Ovary (tissue), 3 donors: Measurements from ENCODE around the gene GPR85.

Source experiments
- CTCF ChIP-seq, 3 donors: fragments of 450-650 bp in 2 of 3; fragments of 200-600 bp in 1 of 3; IDR thresholded peaks; one replicate each; pipeline versions ENCODE4 v1.5.1 to v1.8.0; 2016 to 2022; ENCODE audit warnings: antibody characterized with exemption in 3 of 3, mild to moderate bottlenecking in 1 of 3
- POLR2A ChIP-seq: fragments of 450-650 bp; IDR thresholded peaks from one replicate; pipeline ENCODE4 v1.6.1; 2017; ENCODE audit warnings: antibody characterized with exemption, mild to moderate bottlenecking, moderate library complexity
- donor health status: DM: no; HTN: no; CAD: no.

DNA sequence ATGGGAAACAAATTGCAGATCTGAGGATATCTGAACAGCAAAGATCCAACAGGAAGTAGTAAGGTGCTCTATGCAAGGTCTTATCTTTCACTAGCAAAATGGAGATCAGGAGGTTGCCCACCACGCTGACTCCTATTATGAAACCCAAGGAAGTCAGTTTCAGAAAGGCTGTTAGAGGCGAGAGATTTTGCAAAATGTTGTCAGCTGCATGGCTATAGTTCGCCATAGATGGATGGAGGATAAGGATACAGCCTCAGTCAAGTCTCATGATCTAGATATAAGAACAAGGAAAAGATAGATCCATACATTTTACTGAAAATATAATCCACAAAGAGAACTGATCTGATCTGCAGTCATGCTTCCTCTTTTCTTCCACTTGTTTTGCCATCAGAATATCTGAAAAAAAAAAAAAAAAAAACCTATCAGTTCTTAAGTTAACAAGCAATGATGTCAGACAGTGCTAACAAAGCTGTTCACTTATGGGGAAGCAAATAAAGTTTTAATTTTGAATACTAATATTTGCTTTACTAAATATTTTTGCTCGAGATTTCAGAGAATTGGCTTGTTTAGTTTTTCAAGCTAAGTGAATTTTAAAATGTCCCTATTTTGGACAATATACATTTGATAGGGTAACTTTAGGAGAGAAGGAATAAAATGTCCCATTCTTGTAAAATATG, 2.0 kb downstream of the GPR85 start:
- no peak for TF ChIP-seq CTCF (IDR thresholded peaks at IDR 0.05)
- TF ChIP-seq POLR2A: no peak
